Gastroesophageal sphincter (tissue), 4 donors: Measurements from ENCODE around the gene NFIA. TPM values are rescaled to one million over a fixed set of nuclear protein-coding genes. Genes with fewer than 3 reads are reported as not detected.

Experiments
- ATAC-seq: fragments of 150-250 bp; one replicate; pipeline ENCODE4 v1.9.1; 2016; ENCODE audit warnings: mild to moderate bottlenecking, moderate library complexity
- H3K27ac ChIP-seq, 4 donors: fragments of 200-600 bp; sonication (generic) in 3 of 4; 1 replicate in 3 of 4; 2 replicates in 1 of 4; pipeline ENCODE4 v1.5.1; 2016 to 2019
- H3K27me3 ChIP-seq: fragments of 200-600 bp; sonication (generic); one replicate; pipeline ENCODE4 v1.5.1; 2019
- H3K36me3 ChIP-seq, 2 donors: fragments of 200-600 bp; sonication (generic); one replicate each; pipeline ENCODE4 v1.5.1; 2019; ENCODE audit warnings: control low read depth in 1 of 2
- H3K4me1 ChIP-seq, 3 donors: fragments of 200-600 bp; sonication (generic); 1 replicate in 2 of 3; 2 replicates in 1 of 3; pipeline ENCODE4 v1.5.1; 2016 to 2019; ENCODE audit warnings: control low read depth in 2 of 3
- H3K4me3 ChIP-seq, 2 donors: fragments of 200-600 bp; sonication (generic); one replicate each; pipeline ENCODE4 v1.5.1; 2019; ENCODE audit warnings: mild to moderate bottlenecking in 1 of 2, moderate library complexity in 1 of 2
- H3K9me3 ChIP-seq, 3 donors: fragments of 200-600 bp; sonication (generic); one replicate each; pipeline ENCODE4 v1.5.1; 2017 to 2019; ENCODE audit warnings: control low read depth in 2 of 3
- EP300 ChIP-seq: sonication (generic); formaldehyde crosslinking; IDR thresholded peaks from one replicate; pipeline ENCODE4 v1.6.1; 2017; ENCODE audit warnings: antibody characterized with exemption, mild to moderate bottlenecking
- POLR2A ChIP-seq, 2 donors: fragments of 450-650 bp; IDR thresholded peaks; one replicate each; pipeline ENCODE4 v1.6.1; 2017; ENCODE audit warnings: antibody characterized with exemption in 2 of 2, mild to moderate bottlenecking in 2 of 2, moderate library complexity in 1 of 2
- POLR2AphosphoS5 ChIP-seq: sonication (generic); formaldehyde crosslinking; IDR thresholded peaks from one replicate; pipeline ENCODE4 v1.6.1; 2017; ENCODE audit warnings: antibody characterized with exemption
- WGBS, 2 donors: methylation state at CpG; one replicate each; pipeline ENCODE4 v1.1.5; 2018; ENCODE audit warnings: low coverage in 1 of 2; 5-methylcytosine and 5-hydroxymethylcytosine counted together
- total RNA-seq, 4 donors: library from RNA; depleted of rRNA; stranded (reverse); fragments of >200 nt; gene quantifications; one replicate each; pipeline ENCODE4 v1.1.0, GENCODE V29; 2016
- TF ChIP-seq, protein P1 (sequence below), 4 experiments: fragments of 200-600 bp in 2 of 4; fragments of 450-650 bp in 2 of 4; sonication (generic) in 1 of 4; IDR thresholded peaks; one replicate each; pipeline ENCODE4 v1.5.1; 2017 to 2019; ENCODE audit warnings: antibody characterized with exemption in 4 of 4, mild to moderate bottlenecking in 2 of 4, moderate library complexity in 2 of 4

The NFIA gene
- total RNA-seq, 4 donors from 2014 or later = 123 to 205 (median 149) TPM

DNA sequence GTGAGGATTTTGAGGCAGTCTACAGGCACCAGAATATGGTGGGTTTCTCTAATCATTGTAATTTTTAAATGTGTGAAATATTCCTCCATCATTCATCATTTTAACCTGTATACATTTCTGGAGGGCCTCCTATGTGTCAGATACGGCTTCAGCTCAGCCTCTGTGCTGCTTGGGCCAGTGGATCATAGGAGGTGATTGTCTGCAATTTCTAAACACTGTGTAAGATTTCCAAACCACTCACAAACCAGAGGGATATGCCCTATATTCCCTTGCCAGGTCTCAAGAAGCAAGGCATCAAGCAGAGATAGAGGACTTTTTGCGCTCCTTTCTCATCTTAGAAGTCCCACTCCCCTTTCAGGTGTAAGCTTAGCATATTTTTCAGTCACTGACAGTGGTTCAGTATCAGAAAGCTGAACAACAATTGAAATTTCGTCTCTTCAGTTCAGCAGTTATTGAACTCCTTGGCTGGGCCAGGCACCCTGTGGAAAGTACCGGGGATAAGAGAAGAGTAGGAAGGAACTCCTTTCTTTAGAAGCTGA is 190.9 kb downstream of the NFIA start:
- Histone ChIP-seq H3K27ac (peak overlapping the region; percentile 39 to 63 (median 51)), H3K4me1 (peaks cover 4 to 69% (median 9%) of the 10 kb centered on the region in 3 donors), H3K4me3 (no peak overlapping the region), H3K27me3 (no peaks in the 10 kb centered on the region), H3K36me3 (no peaks in the 10 kb centered on the region), H3K9me3 (no peaks in the 10 kb centered on the region)
- ATAC-seq = no peak
- WGBS, 2 donors = 60 to 72% methylated on average over 3 to 4 of the region's 4 CpGs
- TF ChIP-seq POLR2AphosphoS5 (no peak), EP300 (no peak), POLR2A (IDR thresholded peaks at IDR 0.05) (no peak)
- TF ChIP-seq, protein P1, sequence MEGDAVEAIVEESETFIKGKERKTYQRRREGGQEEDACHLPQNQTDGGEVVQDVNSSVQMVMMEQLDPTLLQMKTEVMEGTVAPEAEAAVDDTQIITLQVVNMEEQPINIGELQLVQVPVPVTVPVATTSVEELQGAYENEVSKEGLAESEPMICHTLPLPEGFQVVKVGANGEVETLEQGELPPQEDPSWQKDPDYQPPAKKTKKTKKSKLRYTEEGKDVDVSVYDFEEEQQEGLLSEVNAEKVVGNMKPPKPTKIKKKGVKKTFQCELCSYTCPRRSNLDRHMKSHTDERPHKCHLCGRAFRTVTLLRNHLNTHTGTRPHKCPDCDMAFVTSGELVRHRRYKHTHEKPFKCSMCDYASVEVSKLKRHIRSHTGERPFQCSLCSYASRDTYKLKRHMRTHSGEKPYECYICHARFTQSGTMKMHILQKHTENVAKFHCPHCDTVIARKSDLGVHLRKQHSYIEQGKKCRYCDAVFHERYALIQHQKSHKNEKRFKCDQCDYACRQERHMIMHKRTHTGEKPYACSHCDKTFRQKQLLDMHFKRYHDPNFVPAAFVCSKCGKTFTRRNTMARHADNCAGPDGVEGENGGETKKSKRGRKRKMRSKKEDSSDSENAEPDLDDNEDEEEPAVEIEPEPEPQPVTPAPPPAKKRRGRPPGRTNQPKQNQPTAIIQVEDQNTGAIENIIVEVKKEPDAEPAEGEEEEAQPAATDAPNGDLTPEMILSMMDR (IDR thresholded peaks at IDR 0.05) = no peak

DNA sequence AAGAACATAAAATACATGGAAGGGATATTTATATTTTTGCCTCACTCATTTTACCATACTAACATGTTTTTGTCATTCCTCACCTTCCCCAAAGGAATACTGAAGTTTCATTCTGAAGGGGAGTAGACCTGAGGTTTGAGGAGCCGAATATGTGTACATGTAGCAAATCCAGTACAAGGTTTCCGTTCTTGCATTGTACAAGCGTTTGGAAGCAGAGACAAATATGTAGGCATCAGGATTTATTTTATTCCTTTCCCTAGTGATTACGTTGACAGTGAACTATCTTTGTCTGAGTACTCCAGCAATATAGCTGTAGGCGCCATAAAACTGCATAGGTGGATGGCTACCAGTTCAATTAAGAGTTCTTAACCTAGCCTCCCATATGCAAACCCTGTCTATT is 191.5 kb downstream of the NFIA start:
- ATAC-seq = no peak
- no peaks in the 10 kb centered on the region for H3K36me3 ChIP-seq
- H3K27ac ChIP-seq = peak overlapping the region in 3 of 4 donors; percentile 46 to 63 (median 56)
- no peaks in the 10 kb centered on the region for H3K9me3 ChIP-seq
- no peaks in the 10 kb centered on the region for H3K27me3 ChIP-seq
- TF ChIP-seq, protein P1 (IDR thresholded peaks at IDR 0.05) = no peak
- TF ChIP-seq POLR2AphosphoS5 (no peak), POLR2A (IDR thresholded peaks at IDR 0.05) (no peak), EP300 (no peak)
- H3K4me3 ChIP-seq = no peak overlapping the region
- WGBS, 2 donors = 58 to 82% methylated on average over 5 of the region's 5 CpGs
- H3K4me1 ChIP-seq = peaks cover 4 to 69% (median 5%) of the 10 kb centered on the region in 3 donors

DNA sequence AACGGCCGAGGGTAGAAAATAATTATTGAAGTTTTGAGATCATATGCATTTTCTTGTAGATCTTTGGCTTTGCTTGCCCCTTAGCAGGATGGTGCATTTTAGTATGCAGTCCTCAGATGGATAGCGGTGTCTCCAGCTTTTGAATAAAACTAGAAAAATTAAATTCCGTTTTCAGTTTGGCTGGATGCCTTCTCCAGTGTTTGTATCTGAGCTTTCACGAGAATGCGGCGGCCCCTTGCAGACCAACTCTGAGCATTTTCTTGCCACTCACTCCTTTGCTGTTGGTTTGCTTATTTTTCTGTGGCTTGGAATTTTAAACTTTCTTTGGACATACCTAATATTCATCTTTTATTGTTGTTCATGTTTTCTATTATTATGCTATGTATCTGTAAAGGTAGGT is 192.6 kb downstream of the NFIA start:
- TF ChIP-seq EP300 (no peak), POLR2A (IDR thresholded peaks at IDR 0.05) (no peak), POLR2AphosphoS5 (no peak)
- TF ChIP-seq, protein P1 (IDR thresholded peaks at IDR 0.05) = no peak
- H3K36me3 ChIP-seq = no peaks in the 10 kb centered on the region
- no peaks in the 10 kb centered on the region for H3K27me3 ChIP-seq
- H3K4me1 ChIP-seq = peaks cover 4 to 71% (median 4%) of the 10 kb centered on the region in 3 donors
- 52 to 75% methylated on average over 7 of the region's 7 CpGs for WGBS, 2 donors
- no peak for ATAC-seq
- H3K9me3 ChIP-seq = no peaks in the 10 kb centered on the region
- H3K4me3 ChIP-seq = peak overlapping the region; percentile 11 to 22
- H3K27ac ChIP-seq = peak overlapping the region; percentile 41 to 56 (median 47)

DNA sequence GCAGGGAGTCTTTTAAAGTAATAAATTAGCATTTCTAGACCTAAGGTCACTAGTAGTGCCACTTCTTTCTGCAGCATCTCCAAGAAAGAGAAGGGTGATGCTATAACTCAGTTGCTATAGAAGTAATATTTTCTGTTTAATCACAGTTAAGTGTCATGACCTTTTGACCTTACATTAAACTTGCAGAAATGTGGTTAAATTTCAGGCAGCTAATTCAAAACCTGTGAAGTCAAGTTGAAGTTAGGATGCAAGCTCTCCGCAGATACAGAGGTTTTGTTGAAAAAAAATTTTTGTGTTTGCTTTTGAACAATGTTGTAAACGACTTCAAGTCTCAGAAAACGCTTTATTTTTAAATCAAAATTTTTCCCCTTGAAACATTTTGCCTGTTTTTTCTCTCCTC is 193.9 kb downstream of the NFIA start:
- peaks cover 4 to 66% (median 4%) of the 10 kb centered on the region in 3 donors for H3K4me1 ChIP-seq
- no peaks in the 10 kb centered on the region for H3K27me3 ChIP-seq
- TF ChIP-seq POLR2AphosphoS5 = no peak
- TF ChIP-seq POLR2A (IDR thresholded peaks at IDR 0.05) = no peak
- TF ChIP-seq, protein P1 (IDR thresholded peaks at IDR 0.05) = no peak
- TF ChIP-seq EP300 = no peak
- H3K9me3 ChIP-seq = no peaks in the 10 kb centered on the region
- no peak for ATAC-seq
- no peak overlapping the region for H3K4me3 ChIP-seq
- H3K36me3 ChIP-seq = no peaks in the 10 kb centered on the region
- 51 to 85% methylated on average over 3 of the region's 3 CpGs for WGBS, 2 donors
- peak overlapping the region in 3 of 4 donors; percentile 13 to 62 (median 19) for H3K27ac ChIP-seq

DNA sequence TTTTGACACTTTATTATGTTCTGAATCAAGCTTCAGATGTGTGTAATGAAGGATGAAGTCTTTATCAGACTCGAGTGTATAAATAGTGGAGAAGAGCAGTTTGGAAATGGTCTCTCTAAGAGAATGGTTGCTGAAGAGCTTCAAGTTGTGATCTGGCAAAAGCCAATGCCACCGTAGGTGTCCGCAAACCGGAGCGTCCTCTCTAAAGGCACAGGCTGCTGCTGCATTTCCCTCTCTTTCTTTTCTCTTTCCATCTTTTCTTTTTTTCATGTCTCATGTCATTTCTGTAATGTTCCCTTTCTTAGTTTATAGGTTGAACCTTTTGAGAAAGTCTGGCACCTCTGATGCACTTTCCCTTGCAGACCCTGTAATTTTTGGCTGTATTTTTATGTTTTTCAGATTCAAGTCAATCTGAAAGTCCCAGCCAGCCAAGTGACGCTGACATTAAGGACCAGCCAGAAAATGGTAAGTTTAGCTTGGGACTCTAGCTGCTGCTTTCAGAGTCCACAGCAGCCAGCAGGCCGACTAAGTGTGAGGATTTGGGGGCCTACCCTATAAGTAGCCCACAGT is 194.8 kb downstream of the NFIA start:
- H3K4me3 ChIP-seq = no peak overlapping the region
- peaks cover 2 to 63% (median 4%) of the 10 kb centered on the region in 3 donors for H3K4me1 ChIP-seq
- TF ChIP-seq EP300 (no peak), POLR2A (IDR thresholded peaks at IDR 0.05) (no peak), POLR2AphosphoS5 (no peak)
- TF ChIP-seq, protein P1 (IDR thresholded peaks at IDR 0.05) = no peak
- WGBS, 2 donors = 30 to 47% methylated on average over 5 of the region's 7 CpGs
- H3K27ac ChIP-seq = peak overlapping the region; percentile 62 to 68 (median 66)
- no peaks in the 10 kb centered on the region for H3K9me3 ChIP-seq
- no peaks in the 10 kb centered on the region for H3K36me3 ChIP-seq
- H3K27me3 ChIP-seq = no peaks in the 10 kb centered on the region
- peak; percentile 27 for ATAC-seq
